ENCODE measurements around the gene TCEAL6.
"Not testable (repeated sequence)": the region's sequence is repeated elsewhere in the genome, so short reads cannot be mapped to it uniquely, and the experiment has no call there.

Gene TCEAL6

GRCh38 chrX:102125014-102125413 lies 17.3 kb downstream of the TCEAL6 start:
- not testable (repeated sequence) for H3K27ac ChIP-seq (ENCODE audit: low read depth, low read length); H3K36me3 ChIP-seq (ENCODE audit: control insufficient read depth in 1 of 2, insufficient read depth in 2 of 2, low read length in 2 of 2); H2BK120ac ChIP-seq (ENCODE audit: insufficient read depth, low read length, poor library complexity); H3K18ac ChIP-seq (ENCODE audit: low read length); H3K4ac ChIP-seq (ENCODE audit: low read depth, low read length); H3K14ac ChIP-seq (ENCODE audit: low read length); DNase-seq; H2AK5ac ChIP-seq (ENCODE audit: low read length); H4K12ac ChIP-seq (ENCODE audit: low read depth, low read length); H4K91ac ChIP-seq (ENCODE audit: low read depth, low read length); H3K9me3 ChIP-seq (ENCODE audit: insufficient read depth, low read depth, low read length); H3K27me3 ChIP-seq (ENCODE audit: insufficient read depth, low read length); H3K4me1 ChIP-seq (ENCODE audit: control insufficient read depth in 1 of 2, insufficient read depth in 2 of 2, low read length in 2 of 2); H3K79me2 ChIP-seq (ENCODE audit: control insufficient read depth, insufficient read depth, low read length, poor library complexity); H4K8ac ChIP-seq (ENCODE audit: low read depth, low read length); H3K4me3 ChIP-seq (ENCODE audit: low read depth, low read length); H2BK12ac ChIP-seq (ENCODE audit: low read length); H3K23ac ChIP-seq (ENCODE audit: low read length); H2AFZ ChIP-seq (ENCODE audit: insufficient read depth, low read length, poor library complexity); H3K79me1 ChIP-seq (ENCODE audit: low read length); H3K9ac ChIP-seq (ENCODE audit: low read length); H2BK5ac ChIP-seq (ENCODE audit: low read depth, low read length, poor library complexity)
- no CpG with 5 or more reads among the region's 10 CpGs for WGBS (ENCODE audit: extremely low coverage, insufficient coverage, insufficient read length)
- peak overlapping the region; percentile 61 for H3K4me2 ChIP-seq (ENCODE audit: low read length)

DNA sequence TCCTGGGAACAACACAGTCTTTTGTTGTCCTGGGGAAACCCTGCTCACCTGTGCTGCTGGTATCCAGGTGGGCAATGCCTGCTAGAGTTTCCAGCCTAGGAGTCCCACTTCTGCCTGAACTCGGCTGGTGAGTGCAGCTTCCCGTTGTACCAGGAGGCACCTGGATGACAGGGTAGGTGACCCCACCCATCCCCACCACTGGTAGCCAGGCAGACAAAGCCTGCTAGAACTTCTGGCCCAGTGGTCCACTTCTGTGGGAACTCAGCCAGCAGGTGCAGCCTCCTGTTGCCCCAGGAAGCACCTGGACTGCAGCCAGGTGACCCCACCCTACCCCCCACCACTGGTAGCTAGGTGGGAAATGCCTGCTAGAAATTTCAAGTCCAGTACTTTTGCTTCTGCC lies 26.5 kb downstream of the TCEAL6 start:
- no peak overlapping the region for H3K23ac ChIP-seq (ENCODE audit: low read length)
- H3K4me3 ChIP-seq (ENCODE audit: low read depth, low read length), result no peak overlapping the region
- H3K36me3 ChIP-seq (ENCODE audit: control insufficient read depth in 1 of 2, insufficient read depth in 2 of 2, low read length in 2 of 2), result no peaks in the 10 kb centered on the region
- no peaks in the 10 kb centered on the region for H3K79me1 ChIP-seq (ENCODE audit: low read length)
- no peak overlapping the region for H3K4me2 ChIP-seq (ENCODE audit: low read length)
- no peak overlapping the region for H3K27ac ChIP-seq (ENCODE audit: low read depth, low read length)
- no peak overlapping the region for H2BK12ac ChIP-seq (ENCODE audit: low read length)
- no peak for DNase-seq
- no peak overlapping the region for H3K9ac ChIP-seq (ENCODE audit: low read length)
- H4K91ac ChIP-seq (ENCODE audit: low read depth, low read length), result no peak overlapping the region
- no CpG with 5 or more reads among the region's 2 CpGs for WGBS (ENCODE audit: extremely low coverage, insufficient coverage, insufficient read length)
- no peak overlapping the region for H2BK120ac ChIP-seq (ENCODE audit: insufficient read depth, low read length, poor library complexity)
- no peak overlapping the region for H2BK5ac ChIP-seq (ENCODE audit: low read depth, low read length, poor library complexity)
- H3K14ac ChIP-seq (ENCODE audit: low read length), result no peak overlapping the region
- no peaks in the 10 kb centered on the region for H3K79me2 ChIP-seq (ENCODE audit: control insufficient read depth, insufficient read depth, low read length, poor library complexity)
- H3K9me3 ChIP-seq (ENCODE audit: insufficient read depth, low read depth, low read length), result no peaks in the 10 kb centered on the region
- H2AFZ ChIP-seq (ENCODE audit: insufficient read depth, low read length, poor library complexity), result no peak overlapping the region
- no peak overlapping the region for H4K12ac ChIP-seq (ENCODE audit: low read depth, low read length)
- no peak overlapping the region for H3K4ac ChIP-seq (ENCODE audit: low read depth, low read length)
- H3K27me3 ChIP-seq (ENCODE audit: insufficient read depth, low read length), result no peaks in the 10 kb centered on the region
- H2AK5ac ChIP-seq (ENCODE audit: low read length), result no peak overlapping the region
- no peak overlapping the region for H3K18ac ChIP-seq (ENCODE audit: low read length)
- H3K4me1 ChIP-seq (ENCODE audit: control insufficient read depth in 1 of 2, insufficient read depth in 2 of 2, low read length in 2 of 2), result no peaks in the 10 kb centered on the region
- no peak overlapping the region for H4K8ac ChIP-seq (ENCODE audit: low read depth, low read length)

DNA sequence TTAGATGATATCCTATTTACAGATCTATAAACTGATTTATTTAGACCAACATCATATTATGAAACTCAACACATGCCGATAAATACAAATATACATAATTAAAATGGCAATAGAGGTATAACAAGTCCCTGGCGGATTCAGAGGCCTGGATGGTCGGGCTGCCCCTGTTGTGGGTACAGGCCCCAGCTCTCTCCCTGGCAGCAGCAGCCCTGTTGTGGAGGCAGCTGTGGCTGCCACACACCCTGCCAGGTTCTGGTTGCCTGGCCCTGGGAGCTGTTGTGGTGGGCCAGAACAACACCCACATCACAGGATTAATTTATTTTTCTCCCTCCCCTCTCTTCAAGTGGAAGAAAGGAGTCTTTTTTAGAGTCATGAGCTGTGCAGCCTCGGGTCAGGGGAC lies 28.9 kb downstream of the TCEAL6 start:
- no peak overlapping the region for H3K4ac ChIP-seq (ENCODE audit: low read depth, low read length)
- no peak overlapping the region for H3K9ac ChIP-seq (ENCODE audit: low read length)
- no peak overlapping the region for H3K4me3 ChIP-seq (ENCODE audit: low read depth, low read length)
- H2AK5ac ChIP-seq (ENCODE audit: low read length), result no peak overlapping the region
- no peak overlapping the region for H2BK12ac ChIP-seq (ENCODE audit: low read length)
- no peaks in the 10 kb centered on the region for H3K4me1 ChIP-seq (ENCODE audit: control insufficient read depth in 1 of 2, insufficient read depth in 2 of 2, low read length in 2 of 2)
- H3K4me2 ChIP-seq (ENCODE audit: low read length), result no peak overlapping the region
- H2BK5ac ChIP-seq (ENCODE audit: low read depth, low read length, poor library complexity), result no peak overlapping the region
- DNase-seq, result no peak
- H3K18ac ChIP-seq (ENCODE audit: low read length), result no peak overlapping the region
- H3K79me2 ChIP-seq (ENCODE audit: control insufficient read depth, insufficient read depth, low read length, poor library complexity), result no peaks in the 10 kb centered on the region
- WGBS (ENCODE audit: extremely low coverage, insufficient coverage, insufficient read length), result no CpG with 5 or more reads among the region's 4 CpGs
- peaks cover 3% of the 10 kb centered on the region for H3K9me3 ChIP-seq (ENCODE audit: insufficient read depth, low read depth, low read length)
- H4K12ac ChIP-seq (ENCODE audit: low read depth, low read length), result no peak overlapping the region
- H3K27me3 ChIP-seq (ENCODE audit: insufficient read depth, low read length), result no peaks in the 10 kb centered on the region
- H4K8ac ChIP-seq (ENCODE audit: low read depth, low read length), result no peak overlapping the region
- H2AFZ ChIP-seq (ENCODE audit: insufficient read depth, low read length, poor library complexity), result no peak overlapping the region
- no peak overlapping the region for H4K91ac ChIP-seq (ENCODE audit: low read depth, low read length)
- no peaks in the 10 kb centered on the region for H3K79me1 ChIP-seq (ENCODE audit: low read length)
- no peak overlapping the region for H3K27ac ChIP-seq (ENCODE audit: low read depth, low read length)
- no peaks in the 10 kb centered on the region for H3K36me3 ChIP-seq (ENCODE audit: control insufficient read depth in 1 of 2, insufficient read depth in 2 of 2, low read length in 2 of 2)
- H3K23ac ChIP-seq (ENCODE audit: low read length), result no peak overlapping the region
- no peak overlapping the region for H2BK120ac ChIP-seq (ENCODE audit: insufficient read depth, low read length, poor library complexity)
- H3K14ac ChIP-seq (ENCODE audit: low read length), result no peak overlapping the region

Measured in trophoblast cell (in vitro differentiated cells and primary cell).